GM21390 (cell line): ENCODE results near the gene MFAP3L.
"Not testable (repeated sequence)": the region's sequence is repeated elsewhere in the genome, so short reads cannot be mapped to it uniquely, and the experiment has no call there.

Experiments
- ATAC-seq: cut with Tn5 transposase; IDR thresholded peaks from one replicate; pipeline ENCODE4 v1.9.1; 2021; ENCODE audit not compliant: unreplicated experiment

Gene MFAP3L

DNA sequence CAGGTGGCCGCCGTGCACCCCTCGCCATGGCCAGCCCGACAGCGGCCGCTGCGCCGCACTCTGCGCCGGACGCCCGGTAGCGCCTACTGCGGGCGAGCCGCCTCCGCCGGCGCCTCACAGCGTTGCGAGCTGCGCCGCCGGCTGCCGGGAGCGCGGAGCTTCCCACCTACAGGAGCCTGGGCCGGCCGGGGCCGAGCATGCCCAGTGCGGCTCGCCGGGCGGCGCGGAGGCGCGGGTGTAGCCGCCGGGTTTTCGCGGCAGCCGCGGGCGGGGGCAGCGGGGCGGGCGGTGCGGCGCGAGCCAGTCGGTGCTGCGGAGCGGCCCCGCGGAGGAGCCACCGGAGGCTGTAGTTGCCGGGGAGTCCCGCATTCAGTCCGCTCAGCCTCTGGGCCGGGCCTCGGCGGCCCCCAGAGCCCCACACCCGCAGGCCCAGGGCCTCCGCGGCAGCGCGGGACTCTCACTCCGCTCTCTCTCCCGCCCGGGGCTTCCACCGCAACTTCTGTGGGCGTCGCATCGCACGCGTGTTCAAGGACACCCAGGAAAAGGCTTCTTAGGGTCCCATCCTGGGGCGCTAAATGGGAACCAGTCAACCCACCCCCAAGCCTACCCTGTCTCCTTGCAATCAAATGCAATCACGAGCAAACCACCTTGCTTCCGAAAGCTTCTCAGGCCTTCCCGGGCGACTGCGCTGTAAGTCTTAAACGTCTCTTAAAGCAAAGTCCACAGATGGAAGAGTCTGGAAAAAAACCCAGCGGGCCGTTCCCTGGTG is at the start of gene MFAP3L:
TSS of gene MFAP3L (minus strand) at position 143 of the 769 bp plus-strand sequence. CDS start 20,518 bp downstream, outside the sequence.
- ATAC-seq = peak; percentile 80

- ATAC-seq = no peak
Observed at GRCh38 chr4:170071196-170071595, 45.0 kb upstream of the MFAP3L start.

- no peak for ATAC-seq
Observed at GRCh38 chr4:170068438-170069128, 42.4 kb upstream of the MFAP3L start.

DNA sequence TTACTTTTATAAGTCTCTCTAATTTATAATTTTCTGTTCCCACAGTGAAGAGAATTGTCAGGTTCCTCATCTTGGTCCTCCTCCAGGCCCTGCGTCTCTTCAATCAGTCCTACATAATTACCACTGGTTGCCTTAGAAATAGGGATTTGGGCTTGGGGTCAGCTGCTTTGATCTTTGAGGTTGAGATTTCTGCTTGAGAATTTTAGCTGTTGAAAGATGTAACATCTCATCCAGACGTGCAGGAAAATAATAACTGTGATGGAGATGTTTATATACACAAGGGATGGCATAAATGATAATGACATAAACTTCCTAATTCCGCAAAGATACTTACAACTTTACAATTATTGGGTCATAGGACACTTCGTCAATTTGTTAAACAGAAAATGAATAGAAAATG is 33.2 kb upstream of the MFAP3L start:
- ATAC-seq = no peak

GRCh38 chr4:170058826-170059225 is 32.6 kb upstream of the MFAP3L start:
- no peak for ATAC-seq

GRCh38 chr4:170057866-170058265 is 31.7 kb upstream of the MFAP3L start:
- no peak for ATAC-seq

GRCh38 chr4:170052919-170053318 is 26.7 kb upstream of the MFAP3L start:
- ATAC-seq = no peak

DNA sequence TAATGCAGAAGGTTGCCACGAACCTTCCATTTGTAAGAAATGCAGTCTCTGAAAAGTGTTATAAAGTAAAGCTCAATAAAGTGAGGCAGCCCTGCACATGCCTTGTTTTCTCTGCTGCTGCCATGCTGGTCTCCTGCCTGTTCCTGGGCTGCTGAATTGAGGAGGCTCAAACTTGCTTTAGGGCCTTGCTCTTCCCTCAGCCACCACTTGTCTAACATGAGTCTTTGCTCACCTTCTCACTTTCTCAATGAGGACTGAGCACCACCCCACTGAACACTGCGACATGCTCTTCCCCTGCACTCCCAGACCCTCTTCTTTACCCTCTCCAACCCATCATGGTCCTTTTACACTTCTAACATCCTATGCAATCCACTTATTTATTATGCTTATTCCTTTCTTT is 25.2 kb upstream of the MFAP3L start:
- ATAC-seq = no peak

DNA sequence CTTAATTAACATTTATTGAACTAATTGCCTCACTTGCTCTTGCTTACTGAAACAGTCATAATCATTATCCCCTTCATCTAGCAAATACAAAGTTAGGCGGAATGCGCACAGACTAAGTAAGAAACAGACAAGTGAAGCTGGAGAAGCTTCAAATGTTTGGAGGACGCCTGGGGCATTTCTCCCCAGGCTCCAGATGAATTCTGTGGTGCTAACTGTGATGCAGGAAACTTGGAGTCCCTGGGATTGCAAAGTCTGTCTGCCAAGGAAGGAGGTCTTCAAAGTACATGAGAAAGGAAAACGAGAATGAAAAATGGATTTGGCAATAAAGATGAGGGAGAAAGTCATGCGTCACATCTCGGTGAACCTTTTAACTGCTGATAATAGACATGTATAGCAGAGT is 23.6 kb upstream of the MFAP3L start:
- no peak for ATAC-seq

DNA sequence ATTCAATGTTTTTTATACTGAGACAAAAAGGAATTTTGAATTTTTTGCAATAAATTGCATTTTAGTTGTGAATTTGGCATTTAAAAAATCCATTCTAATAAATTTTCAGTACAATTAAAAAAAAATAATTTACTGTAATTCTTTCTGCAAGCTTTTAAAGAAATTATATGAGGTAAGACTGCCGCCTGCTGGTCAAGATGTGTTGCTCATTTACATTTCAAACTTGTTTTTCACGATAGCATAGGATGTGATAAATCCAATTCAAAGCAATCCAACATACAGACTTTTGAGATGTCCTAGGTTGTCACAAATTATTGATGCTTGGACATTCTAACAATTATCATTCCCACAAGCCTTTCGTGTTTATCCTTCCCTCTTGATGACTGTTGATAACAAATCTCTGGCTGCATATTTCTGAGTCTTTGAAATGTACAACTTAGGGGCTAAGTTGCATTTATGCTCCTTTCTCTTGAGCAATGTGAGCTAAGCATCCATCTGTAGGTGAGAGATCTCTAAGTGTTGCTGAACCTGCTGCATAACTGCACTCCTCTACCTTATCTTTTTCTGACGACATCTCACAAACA is 21.7 kb upstream of the MFAP3L start:
- ATAC-seq = peak; percentile 65

DNA sequence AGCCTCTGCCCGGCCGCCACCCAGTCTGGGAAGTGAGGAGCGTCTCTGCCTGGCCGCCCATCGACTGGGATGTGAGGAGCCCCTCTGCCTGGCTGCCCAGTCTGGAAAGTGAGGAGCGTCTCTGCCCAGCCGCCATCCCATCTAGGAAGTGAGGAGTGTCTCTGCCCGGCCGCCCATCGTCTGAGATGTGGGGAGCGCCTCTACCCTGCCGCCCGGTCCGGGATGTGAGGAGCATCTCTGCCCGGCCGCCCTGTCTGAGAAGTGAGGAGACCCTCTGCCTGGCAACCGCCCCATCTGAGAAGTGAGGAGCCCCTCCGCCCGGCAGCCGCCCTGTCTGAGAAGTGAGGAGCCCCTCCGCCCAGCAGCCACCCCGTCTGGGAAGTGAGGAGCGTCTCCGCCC is 20.0 kb upstream of the MFAP3L start:
- ATAC-seq = not testable (repeated sequence)

DNA sequence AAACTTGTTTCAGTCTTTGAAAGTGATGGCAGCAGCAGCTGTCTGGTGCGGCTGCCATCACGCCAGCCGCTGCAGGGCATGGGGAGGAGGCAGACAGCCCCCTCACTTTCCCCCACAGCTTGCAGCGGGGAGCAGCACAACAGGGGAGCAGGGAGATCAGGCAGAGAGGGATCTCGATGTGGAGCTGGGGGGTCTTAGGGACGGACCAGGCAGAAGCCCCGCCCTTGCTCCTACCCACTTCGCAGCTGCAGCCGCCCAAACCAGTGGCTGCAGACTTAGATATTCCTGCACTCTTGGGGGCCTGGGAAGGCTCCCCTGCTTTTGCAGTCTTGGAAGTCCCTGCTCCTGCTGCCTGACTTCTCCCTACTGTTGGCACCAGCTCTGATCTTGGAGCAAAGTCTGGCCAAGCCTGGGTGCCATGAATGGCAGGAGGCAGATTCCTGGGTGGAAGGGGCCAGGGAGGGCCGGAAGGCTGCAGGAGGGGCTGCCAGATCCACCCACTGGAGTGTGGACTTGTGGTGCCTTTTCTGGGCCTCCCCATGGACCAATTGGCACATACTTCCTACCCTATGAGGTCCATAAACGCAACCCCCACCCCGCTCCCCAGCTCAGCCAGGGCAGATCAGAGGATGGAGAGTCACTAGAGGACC is 14.0 kb upstream of the MFAP3L start:
- ATAC-seq = no peak

DNA sequence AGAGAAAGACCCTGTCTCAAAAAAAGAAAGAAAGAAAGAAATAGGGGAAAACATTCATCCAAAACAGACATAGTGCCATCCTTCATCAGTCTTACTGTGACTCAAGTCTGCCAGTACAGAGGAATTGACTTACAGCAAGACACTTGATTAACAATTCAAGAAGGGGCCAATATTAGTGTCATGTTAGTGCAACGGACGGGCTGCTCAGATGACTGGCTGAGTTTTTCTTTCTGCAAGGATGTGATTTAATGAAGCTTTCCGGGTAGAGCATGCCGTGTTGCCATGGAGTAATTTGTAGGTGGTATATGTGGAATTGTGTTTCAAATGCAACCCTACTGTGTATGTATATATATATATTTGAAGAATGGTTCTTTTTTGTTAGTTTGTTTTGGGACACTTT is 12.6 kb upstream of the MFAP3L start:
- ATAC-seq = no peak

DNA sequence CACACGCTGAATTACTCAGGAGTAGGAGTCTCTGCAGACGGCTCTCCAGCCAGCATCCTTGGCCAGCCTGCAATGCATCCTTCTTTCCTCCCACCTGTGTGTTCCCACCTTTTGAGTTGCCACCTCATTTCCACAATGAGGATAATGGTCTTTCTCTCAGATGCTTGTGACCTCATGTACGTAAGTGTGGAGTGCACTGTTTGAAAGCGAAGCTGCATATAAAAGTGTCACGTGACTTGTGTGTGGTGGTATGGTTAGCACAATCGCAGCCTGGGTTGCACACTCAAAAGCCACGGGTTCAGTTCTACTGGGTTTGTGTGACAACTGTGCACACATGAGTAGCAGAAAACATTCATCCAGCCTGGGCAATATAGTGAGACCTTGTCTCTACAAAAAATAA is 12.0 kb upstream of the MFAP3L start:
- no peak for ATAC-seq

GRCh38 chr4:170037481-170037880 is 11.3 kb upstream of the MFAP3L start:
- ATAC-seq = no peak

DNA sequence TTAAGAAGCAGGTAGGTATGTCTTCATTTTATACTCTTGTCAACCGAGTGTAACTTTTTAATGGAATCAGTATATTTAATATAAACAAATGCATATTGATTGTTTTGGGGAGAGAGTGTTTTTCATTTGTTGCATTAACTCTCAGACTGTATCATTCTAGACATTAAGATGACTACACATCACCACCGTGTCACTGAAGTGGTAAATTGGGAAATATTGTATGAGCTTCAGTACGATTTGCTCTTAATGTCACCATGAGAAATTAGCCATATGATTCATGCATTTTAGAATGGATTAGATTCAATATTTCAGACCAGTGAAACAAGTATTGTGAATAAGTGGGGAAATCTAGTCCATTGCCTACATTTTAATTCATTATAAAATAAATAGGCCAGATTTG is 9.7 kb upstream of the MFAP3L start:
- no peak for ATAC-seq

DNA sequence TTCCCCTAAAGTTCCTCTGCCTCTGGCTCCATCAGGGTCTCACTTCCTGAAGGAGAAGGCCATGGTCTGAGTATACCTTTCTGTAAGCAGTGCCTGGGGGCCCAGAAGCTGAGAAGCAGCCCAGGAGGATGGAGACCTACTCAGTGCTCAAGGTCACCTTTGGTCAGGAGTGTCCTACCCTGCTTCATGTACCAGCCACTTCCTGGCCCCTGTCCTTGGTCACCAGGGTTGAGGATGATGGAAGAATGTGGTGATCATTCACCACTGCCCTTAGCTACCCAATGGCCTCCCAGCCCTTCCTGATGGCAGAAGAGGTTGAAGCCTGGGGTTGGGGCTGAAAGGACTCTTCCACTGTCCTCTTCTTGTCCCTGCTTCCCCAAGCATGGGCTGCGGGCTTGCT is 9.0 kb upstream of the MFAP3L start:
- no peak for ATAC-seq

GRCh38 chr4:170033999-170034398 is 7.8 kb upstream of the MFAP3L start:
- no peak for ATAC-seq

DNA sequence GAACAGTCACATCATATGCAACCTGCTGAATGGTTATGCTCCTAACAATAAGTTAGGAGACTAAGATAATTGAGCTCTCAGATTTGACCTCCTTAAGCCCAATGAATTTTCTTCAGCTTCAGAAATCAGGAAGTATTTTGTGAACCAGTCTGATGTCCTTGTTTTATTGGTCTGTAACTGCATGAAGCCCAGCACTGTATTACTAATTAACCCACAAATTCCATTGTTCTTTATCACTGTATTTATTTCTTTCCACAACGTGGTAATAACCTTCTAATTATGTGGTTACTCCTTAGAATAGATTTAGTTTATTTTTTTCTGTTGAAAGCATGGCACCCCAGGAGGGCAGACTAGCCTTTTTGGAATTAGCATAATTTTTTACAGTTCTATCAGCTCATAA is 3.9 kb upstream of the MFAP3L start:
- ATAC-seq = no peak

- peak; percentile 70 for ATAC-seq
Observed at GRCh38 chr4:170027181-170027829, 1.1 kb upstream of the MFAP3L start.
